ENCODE data around the gene SDF4. TPM values are rescaled to one million over a fixed set of nuclear protein-coding genes. Genes with fewer than 3 reads are reported as not detected.

SDF4 gene
- total and polyA plus RNA-seq, 2 of the 13 experiments (the other 11 are each of a cell fraction or from before 2014, with no cell fraction given), result 80.8 to 107 TPM

GRCh38 chr1:1232796-1233566 is 1.2 kb upstream of the SDF4 start (continued):
- no peak for TF ChIP-seq SMARCC2 (IDR thresholded peaks at IDR 0.05)
- 0 out of 2 replicates have a peak, but pooled peaks have one; percentile 59 for TF ChIP-seq ZNF235 (CRISPR knock-in tag; IDR thresholded peaks at IDR 0.05; ENCODE audit: borderline replicate concordance)
- no peak for TF ChIP-seq ZNF12 (CRISPR knock-in tag; IDR thresholded peaks at IDR 0.05)

- POLR2A ChIA-PET, result interaction anchor here (1.1 to 2.7 kb wide), 3 partner anchors 64 to 108 kb away, joined by 3 to 25 read pairs (median 3); no protein-coding TSS in a partner anchor
- no peak for ATAC-seq
- intact Hi-C loops (cut with micrococcal nuclease; ENCODE audit: unreplicated experiment), result loop anchor here (5.0 to 10.0 kb wide), 3 partner anchors 58 to 228 kb away; partner anchors contain the start of genes HES4 and TTLL10
- TF ChIP-seq BRD4 (CRISPR knock-in tag; IDR thresholded peaks at IDR 0.05) (0 out of 2 replicates have a peak, but pooled peaks have one; percentile 34), ARNT2 (CRISPR knock-in tag; IDR thresholded peaks at IDR 0.05; ENCODE audit: low read depth) (peak; percentile 20; the same call in 1 of the 2 replicates), ZSCAN31 (CRISPR knock-in tag; IDR thresholded peaks at IDR 0.05; ENCODE audit: low read depth) (0 out of 2 replicates have a peak, but pooled peaks have one; percentile 4), FOXO4 (CRISPR knock-in tag; conservative IDR thresholded peaks at IDR 0.05) (0 out of 2 replicates have a peak, but pooled peaks have one; percentile 69), EZH2 (conservative IDR thresholded peaks at IDR 0.05; ENCODE audit: low read depth, low read length) (no peak), ZHX2 (IDR thresholded peaks at IDR 0.05; ENCODE audit: low read depth) (peak; percentile 16; the same call in 1 of the 2 replicates), ZHX2 (CRISPR knock-in tag; IDR thresholded peaks at IDR 0.05; ENCODE audit: borderline replicate concordance) (no peak; the same call in 1 of the 2 replicates), ZBTB2 (CRISPR knock-in tag; IDR thresholded peaks at IDR 0.05; ENCODE audit: low read depth) (0 out of 2 replicates have a peak, but pooled peaks have one; percentile 38)
These were observed 501 bp upstream of the SDF4 start, which contains the start of gene B3GALT6 for GRCh38 chr1:1232208-1232795. Gene B3GALT6 (plus strand): TSS chr1:1232237. CDS start chr1:1232279, 42 bp downstream.

More at GRCh38 chr1:1232208-1232795, 501 bp upstream of the SDF4 start, which contains the start of gene B3GALT6:
- BruUV-seq (replicated peaks), result no TSS peak
- Histone ChIP-seq H3K4me3 (replicated peaks in 1 of 3; ENCODE audit: insufficient read depth in 1 of 3, low read depth in 2 of 3, low read length in 3 of 3) (peak within 1 kb of the TSS; percentile 73 to 93 (median 91)), H3K27me3 (ENCODE audit: control insufficient read depth in 1 of 2, insufficient read depth in 2 of 2, low read length in 2 of 2) (no peaks in the 10 kb centered on the region; a peak in 2 of 5 replicates), H3K79me2 (ENCODE audit: insufficient read depth, low read length) (peaks cover 37% of the 10 kb centered on the region), H3K27ac (ENCODE audit: extremely low read length, insufficient read depth, low read length) (peak within 1 kb of the TSS; percentile 88), H4K20me1 (ENCODE audit: insufficient read depth, low read length) (no peaks in the 10 kb centered on the region), H2AFZ (ENCODE audit: low read length) (no peak within 1 kb of the TSS), H3K4me2 (ENCODE audit: low read depth, low read length) (peak within 1 kb of the TSS; percentile 85), H3K9ac (ENCODE audit: insufficient read depth, low read depth, low read length) (peak within 1 kb of the TSS; percentile 98), H3K4me1 (ENCODE audit: insufficient read depth, low read length) (peaks cover 65% of the 10 kb centered on the region), H3K36me3 (replicated peaks in 1 of 2; ENCODE audit: control insufficient read depth in 1 of 2, insufficient read depth in 2 of 2, low read length in 2 of 2) (peaks cover 9 to 16% of the 10 kb centered on the region in 2 experiments; a peak in 4 of 5 replicates), H3K9me3 (ENCODE audit: low read length) (no peaks in the 10 kb centered on the region)
- no peak for FAIRE-seq
- 69% methylated on average over 16 of the region's 100 CpGs for WGBS (ENCODE audit: low lambda C conversion rate)
- in situ Hi-C loops (cut with HindIII; ENCODE audit: extremely low pct_ligation_motif_present, low pct_unique_long_range_greater_than_20kb), result no loop called here
- DNase-seq (ENCODE audit: low spot score), result no peak
- CTCF ChIA-PET (ENCODE audit: low intra/inter-chr PET ratio, low total read pairs), result interaction anchor here (0.8 kb wide), 1 partner anchor 110 kb away, joined by 3 read pairs; no protein-coding TSS in a partner anchor
